CD4-positive, alpha-beta T cell (primary cell): ENCODE results near the gene TMEM87A. TPM values are rescaled to one million over a fixed set of nuclear protein-coding genes. Genes with fewer than 3 reads are reported as not detected.
"Not testable (repeated sequence)": the region's sequence is repeated elsewhere in the genome, so short reads cannot be mapped to it uniquely, and the experiment has no call there.

Experiments used
- ATAC-seq: fragments of 200-7000 bp; cut with Tn5 transposase; one replicate; pipeline ENCODE4 v1.10.0; 2022; ENCODE audit warnings: mild to moderate bottlenecking; ENCODE audit not compliant: poor library complexity
- CTCF ChIA-PET: fragments of 350-600 bp; sonication (Branson Sonifier 250); formaldehyde crosslinking; loops from one replicate; lab custom pipeline; 2021; ENCODE audit warnings: antibody characterized with exemption, inconsistent platforms; lab: Charles Lee
- POLR2A ChIA-PET: fragments of 350-600 bp; sonication (Branson Sonifier 250); formaldehyde crosslinking; loops from one replicate; lab custom pipeline; 2021; ENCODE audit warnings: antibody characterized with exemption, inconsistent platforms; lab: Charles Lee
- DNase-seq, 14 experiments: peaks; one replicate each; pipeline ENCODE4 v3.0.0-alpha.2; 2013 to 2020; ENCODE audit warnings: mixed read lengths in 2 of 14
- H3K27ac ChIP-seq, 2 donors: one replicate each; pipeline versions ENCODE4 v1.5.1 to v1.7.0; 2013; ENCODE audit warnings: low read length in 2 of 2, low read depth in 1 of 2, mild to moderate bottlenecking in 1 of 2
- H3K27me3 ChIP-seq, 2 experiments: 1 replicate in 1 of 2; 2 replicates in 1 of 2; pipeline versions ENCODE4 v1.6.1 to v1.7.0; 2013; ENCODE audit warnings: low read length in 2 of 2, control low read depth in 1 of 2, mild to moderate bottlenecking in 1 of 2, moderate library complexity in 1 of 2; ENCODE audit not compliant: insufficient read depth in 2 of 2, control insufficient read depth in 1 of 2
- H3K36me3 ChIP-seq: one replicate; pipeline ENCODE4 v1.6.1; 2013; ENCODE audit warnings: low read length, control low read depth; ENCODE audit not compliant: insufficient read depth
- H3K4me1 ChIP-seq: one replicate; pipeline ENCODE4 v1.6.1; 2013; ENCODE audit warnings: low read length, control low read depth; ENCODE audit not compliant: insufficient read depth
- H3K4me3 ChIP-seq: one replicate; pipeline ENCODE4 v1.5.1; 2013; ENCODE audit warnings: mild to moderate bottlenecking, low read length, moderate library complexity
- H3K9me3 ChIP-seq, 2 experiments: 1 replicate in 1 of 2; 2 replicates in 1 of 2; pipeline versions ENCODE4 v1.6.1 to v1.7.0; 2013; ENCODE audit warnings: low read length in 2 of 2, mild to moderate bottlenecking in 2 of 2, control low read depth in 1 of 2, moderate library complexity in 1 of 2; ENCODE audit not compliant: control insufficient read depth in 1 of 2, insufficient read depth in 1 of 2
- H3K27ac Mint-ChIP-seq: one replicate; pipeline ENCODE4 v1.8.0; 2020; ENCODE audit warnings: mixed read lengths
- H3K27me3 Mint-ChIP-seq: one replicate; pipeline ENCODE4 v1.8.0; 2021; ENCODE audit warnings: mixed read lengths
- H3K36me3 Mint-ChIP-seq: one replicate; pipeline ENCODE4 v1.8.0; 2021; ENCODE audit warnings: low read depth, mixed read lengths
- H3K4me1 Mint-ChIP-seq: one replicate; pipeline ENCODE4 v1.8.0; 2021; ENCODE audit warnings: low read depth, mixed read lengths
- H3K4me3 Mint-ChIP-seq: one replicate; pipeline ENCODE4 v1.8.0; 2020; ENCODE audit warnings: mild to moderate bottlenecking, mixed read lengths
- H3K9me3 Mint-ChIP-seq: one replicate; pipeline ENCODE4 v1.8.0; 2020; ENCODE audit warnings: mixed read lengths
- intact Hi-C, 2 experiments: fragments of 100-400 bp; cut with DNase I in 1 of 2; cut with micrococcal nuclease in 1 of 2; formaldehyde crosslinking; loops; one replicate each; pipeline versions ENCODE4 v1.15.1 to v1.9.0; 2023 to 2025; cut with DNase I, micrococcal nuclease
- total RNA-seq, 174 experiments: library from RNA in 2 of 174; stranded (reverse) in 2 of 174; gene quantifications; one replicate each; pipeline ENCODE4 v1.2.3 and lab custom pipeline; 2021 to 2026
- TF ChIP-seq, protein P1 (sequence below): fragments of 200-600 bp; IDR thresholded peaks from one replicate; pipeline ENCODE4 v1.8.0; 2022; ENCODE audit warnings: antibody characterized with exemption, mild to moderate bottlenecking

The TMEM87A gene
- total RNA-seq, 2 experiments from 2014 or later: 48.7 to 51.4 TPM

DNA sequence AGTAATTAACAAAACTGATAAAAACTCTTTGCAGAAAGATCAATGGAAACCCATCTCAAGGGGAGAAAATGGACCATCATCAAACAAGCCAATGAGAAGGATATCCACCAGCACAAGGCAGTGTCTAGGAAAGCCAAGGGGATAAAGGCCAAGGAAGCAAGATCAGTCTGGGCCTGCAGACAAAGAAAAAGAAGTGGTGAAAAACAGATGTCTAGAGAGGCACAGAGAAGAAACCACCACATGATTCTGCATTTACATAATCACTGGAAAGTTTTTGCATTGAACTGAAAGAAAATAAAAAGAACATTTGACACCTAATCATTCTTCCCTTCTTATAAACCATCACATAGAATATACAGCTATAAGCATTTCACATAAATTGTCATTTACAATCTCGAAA is 42.1 kb downstream of the TMEM87A start:
- H3K36me3 Mint-ChIP-seq: peaks cover 94% of the 10 kb centered on the region
- TF ChIP-seq, protein P1, sequence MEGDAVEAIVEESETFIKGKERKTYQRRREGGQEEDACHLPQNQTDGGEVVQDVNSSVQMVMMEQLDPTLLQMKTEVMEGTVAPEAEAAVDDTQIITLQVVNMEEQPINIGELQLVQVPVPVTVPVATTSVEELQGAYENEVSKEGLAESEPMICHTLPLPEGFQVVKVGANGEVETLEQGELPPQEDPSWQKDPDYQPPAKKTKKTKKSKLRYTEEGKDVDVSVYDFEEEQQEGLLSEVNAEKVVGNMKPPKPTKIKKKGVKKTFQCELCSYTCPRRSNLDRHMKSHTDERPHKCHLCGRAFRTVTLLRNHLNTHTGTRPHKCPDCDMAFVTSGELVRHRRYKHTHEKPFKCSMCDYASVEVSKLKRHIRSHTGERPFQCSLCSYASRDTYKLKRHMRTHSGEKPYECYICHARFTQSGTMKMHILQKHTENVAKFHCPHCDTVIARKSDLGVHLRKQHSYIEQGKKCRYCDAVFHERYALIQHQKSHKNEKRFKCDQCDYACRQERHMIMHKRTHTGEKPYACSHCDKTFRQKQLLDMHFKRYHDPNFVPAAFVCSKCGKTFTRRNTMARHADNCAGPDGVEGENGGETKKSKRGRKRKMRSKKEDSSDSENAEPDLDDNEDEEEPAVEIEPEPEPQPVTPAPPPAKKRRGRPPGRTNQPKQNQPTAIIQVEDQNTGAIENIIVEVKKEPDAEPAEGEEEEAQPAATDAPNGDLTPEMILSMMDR: no peak

DNA sequence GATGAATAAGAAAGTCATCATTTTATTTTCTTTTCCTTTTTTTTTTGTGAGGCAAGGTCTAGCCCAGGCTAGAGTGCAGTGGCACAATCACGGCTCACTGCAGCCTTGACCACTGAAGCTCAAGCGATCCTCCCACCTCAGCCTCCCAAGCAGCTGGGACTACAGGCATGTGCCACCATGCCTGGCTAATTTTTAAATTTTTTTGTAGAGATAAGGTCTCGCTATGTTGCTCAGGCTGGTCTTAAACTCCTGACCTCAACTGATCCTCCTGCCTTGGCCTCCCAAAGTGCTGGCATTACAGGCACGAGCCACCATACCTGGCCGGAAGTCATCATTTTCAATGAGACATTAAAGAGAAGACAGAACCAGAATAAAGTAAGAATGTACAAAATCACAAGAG is 44.3 kb downstream of the TMEM87A start:
- H3K27me3 ChIP-seq, H3K9me3 Mint-ChIP-seq, intact Hi-C loops, H3K9me3 ChIP-seq, H3K27me3 Mint-ChIP-seq, H3K27ac Mint-ChIP-seq, ATAC-seq, H3K4me3 Mint-ChIP-seq, DNase-seq, H3K4me3 ChIP-seq, H3K27ac ChIP-seq, H3K4me1 Mint-ChIP-seq, H3K4me1 ChIP-seq: not testable (repeated sequence)
- H3K36me3 Mint-ChIP-seq: peaks cover 95% of the 10 kb centered on the region
- H3K36me3 ChIP-seq: peaks cover 91% of the 10 kb centered on the region
- ChIA-PET CTCF (interaction anchor here (1.2 kb wide), 1 partner anchor 9 kb away, joined by 3 read pairs; no protein-coding TSS in a partner anchor), POLR2A (interaction anchor here (0.6 kb wide), 2 partner anchors 11 to 376 kb away, joined by 3 to 4 read pairs; no protein-coding TSS in a partner anchor)

More for the DNA sequence above, 42.1 kb downstream of the TMEM87A start:
- intact Hi-C loops: no loop called here
- H3K9me3 ChIP-seq: no peaks in the 10 kb centered on the region
- ATAC-seq (no peak), DNase-seq (no peak)
- Mint-ChIP-seq H3K9me3 (no peaks in the 10 kb centered on the region), H3K27ac (no peak overlapping the region), H3K4me3 (no peak overlapping the region), H3K27me3 (no peaks in the 10 kb centered on the region), H3K4me1 (no peaks in the 10 kb centered on the region)
- ChIA-PET CTCF (no interaction called here), POLR2A (no interaction called here)
- no peak overlapping the region for H3K27ac ChIP-seq
- no peaks in the 10 kb centered on the region for H3K27me3 ChIP-seq
- H3K4me1 ChIP-seq: no peaks in the 10 kb centered on the region
- H3K4me3 ChIP-seq: no peak overlapping the region
- H3K36me3 ChIP-seq: peaks cover 84% of the 10 kb centered on the region

DNA sequence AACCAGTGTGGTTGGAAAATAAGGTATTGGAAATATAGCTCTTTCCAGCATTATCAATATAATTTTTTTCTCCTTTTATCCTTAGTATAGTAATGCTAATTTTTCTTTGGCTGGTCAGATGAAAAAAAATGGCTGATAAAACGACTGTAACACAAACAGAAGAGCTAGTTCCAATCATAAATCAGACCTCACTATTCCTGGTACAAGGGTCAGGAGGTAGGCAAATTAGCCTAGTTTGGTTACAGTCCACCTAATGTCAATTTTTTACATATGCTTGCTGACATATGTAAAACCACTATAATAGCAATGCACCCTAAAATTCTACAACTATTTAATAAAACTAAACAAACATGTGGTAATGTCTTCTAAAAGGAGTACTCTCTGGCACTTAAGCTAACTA is 45.2 kb downstream of the TMEM87A start:
- no peaks in the 10 kb centered on the region for H3K9me3 Mint-ChIP-seq

More for the DNA sequence above, 45.2 kb downstream of the TMEM87A start:
- intact Hi-C loops: no loop called here
- Mint-ChIP-seq H3K4me1 (no peaks in the 10 kb centered on the region), H3K36me3 (peaks cover 94% of the 10 kb centered on the region), H3K4me3 (no peak overlapping the region), H3K27me3 (no peaks in the 10 kb centered on the region), H3K27ac (no peak overlapping the region)
- DNase-seq: no peak
- CTCF ChIA-PET: interaction anchor here (1.2 kb wide), 1 partner anchor 8 kb away, joined by 3 read pairs; no protein-coding TSS in a partner anchor
- Histone ChIP-seq H3K9me3 (no peaks in the 10 kb centered on the region), H3K27ac (no peak overlapping the region), H3K27me3 (no peaks in the 10 kb centered on the region), H3K4me3 (no peak overlapping the region), H3K36me3 (peaks cover 90% of the 10 kb centered on the region), H3K4me1 (no peaks in the 10 kb centered on the region)
- POLR2A ChIA-PET: interaction anchor here (0.6 kb wide), 1 partner anchor 377 kb away, joined by 4 read pairs; no protein-coding TSS in a partner anchor
- no peak for ATAC-seq
- TF ChIP-seq, protein P1: no peak
